Naive thymus-derived CD4-positive, alpha-beta T cell (primary cell): ENCODE data around the gene PARP14. TPM values are rescaled to one million over a fixed set of nuclear protein-coding genes. Genes with fewer than 3 reads are reported as not detected.

Experiments used
- ATAC-seq: fragments of 150-1000 bp; cut with Tn5 transposase; 2 replicates; pipeline ENCODE4 v1.10.0; 2021; ENCODE audit warnings: mild to moderate bottlenecking, moderate library complexity
- CTCF ChIA-PET: fragments of 350-600 bp; sonication (Branson Sonifier 250); formaldehyde crosslinking; loops from one replicate; lab custom pipeline; 2021; ENCODE audit warnings: antibody characterized with exemption; lab: Charles Lee
- POLR2A ChIA-PET: fragments of 350-600 bp; sonication (Branson Sonifier 250); formaldehyde crosslinking; loops from one replicate; lab custom pipeline; 2021; ENCODE audit warnings: antibody characterized with exemption, inconsistent platforms; lab: Charles Lee
- DNase-seq, 9 donors: peaks; one replicate each; pipeline versions ENCODE4 v3.0.0 to v3.0.0-alpha.2; 2020 to 2022; ENCODE audit warnings: mixed read lengths in 1 of 9
- H3K27ac ChIP-seq: one replicate; pipeline ENCODE4 v1.7.0; 2013; ENCODE audit warnings: mild to moderate bottlenecking, low read depth, low read length, moderate library complexity
- H3K27me3 ChIP-seq, 2 donors: one replicate each; pipeline ENCODE4 v1.7.0; 2013; ENCODE audit warnings: low read length in 2 of 2, mild to moderate bottlenecking in 2 of 2, moderate library complexity in 2 of 2; ENCODE audit not compliant: control insufficient read depth in 2 of 2, insufficient read depth in 2 of 2
- H3K36me3 ChIP-seq, 3 experiments: 1 replicate in 2 of 3; 2 replicates in 1 of 3; pipeline ENCODE4 v1.7.0; 2013; ENCODE audit warnings: low read length in 3 of 3, mild to moderate bottlenecking in 3 of 3, moderate library complexity in 1 of 3; ENCODE audit not compliant: insufficient read depth in 3 of 3, control insufficient read depth in 2 of 3
- H3K4me1 ChIP-seq, 2 donors: one replicate each; pipeline ENCODE4 v1.7.0; 2013; ENCODE audit warnings: low read length in 2 of 2, mild to moderate bottlenecking in 2 of 2, moderate library complexity in 1 of 2; ENCODE audit not compliant: control insufficient read depth in 2 of 2, insufficient read depth in 2 of 2
- H3K4me3 ChIP-seq: 2 replicates; pipeline ENCODE4 v1.7.0; 2013; ENCODE audit warnings: mild to moderate bottlenecking, low read length
- H3K9me3 ChIP-seq, 3 experiments: 1 replicate in 2 of 3; 2 replicates in 1 of 3; pipeline ENCODE4 v1.7.0; 2013; ENCODE audit warnings: low read length in 3 of 3; ENCODE audit not compliant: control insufficient read depth in 2 of 3
- H3K27ac Mint-ChIP-seq, 9 donors: one replicate each; pipeline ENCODE4 v1.8.0; 2020 to 2022; ENCODE audit warnings: mixed read lengths in 9 of 9, mild to moderate bottlenecking in 8 of 9, moderate library complexity in 5 of 9, inconsistent platforms in 2 of 9
- H3K27me3 Mint-ChIP-seq, 5 donors: one replicate each; pipeline ENCODE4 v1.8.0; 2021 to 2022; ENCODE audit warnings: mixed read lengths in 5 of 5, mild to moderate bottlenecking in 1 of 5
- H3K36me3 Mint-ChIP-seq, 5 donors: one replicate each; pipeline ENCODE4 v1.8.0; 2020 to 2022; ENCODE audit warnings: mixed read lengths in 5 of 5, mild to moderate bottlenecking in 3 of 5, inconsistent platforms in 1 of 5
- H3K4me1 Mint-ChIP-seq, 7 donors: one replicate each; pipeline ENCODE4 v1.8.0; 2020 to 2022; ENCODE audit warnings: mixed read lengths in 7 of 7, mild to moderate bottlenecking in 3 of 7, inconsistent platforms in 1 of 7
- H3K4me3 Mint-ChIP-seq, 10 donors: one replicate each; pipeline ENCODE4 v1.8.0; 2020 to 2022; ENCODE audit warnings: mild to moderate bottlenecking in 10 of 10, mixed read lengths in 10 of 10, moderate library complexity in 6 of 10, inconsistent platforms in 2 of 10
- H3K9me3 Mint-ChIP-seq, 11 donors: one replicate each; pipeline ENCODE4 v1.8.0; 2020 to 2022; ENCODE audit warnings: mixed read lengths in 11 of 11, mild to moderate bottlenecking in 4 of 11, inconsistent platforms in 1 of 11, moderate library complexity in 1 of 11
- intact Hi-C, 2 donors: fragments of 100-400 bp; cut with micrococcal nuclease; formaldehyde crosslinking; loops; one replicate each; pipeline ENCODE4 v1.15.1; 2023
- polyA plus RNA-seq, 2 donors: library from polyadenylated mRNA; unstranded; fragments of 300-500 nt; fragmentation: Illumina TruSeq; gene quantifications; one replicate each; pipeline ENCODE4 v1.2.3, GENCODE V29; 2021
- total RNA-seq, 6 experiments: library from RNA in 5 of 6; stranded (reverse) in 5 of 6; gene quantifications; 1 replicate in 5 of 6; 2 replicates in 1 of 6; pipeline ENCODE4 v1.2.3 and lab custom pipeline; 2021 to 2026

PARP14 gene
- total and polyA plus RNA-seq, 7 experiments from 2014 or later: 8.4 to 154 (median 47.9) TPM

GRCh38 chr3:122689587-122689986 is 8.9 kb downstream of the PARP14 start:
- DNase-seq (no peak), ATAC-seq (no peak)
- CTCF ChIA-PET: no interaction called here
- peak overlapping the region in 3 of 9 donors; percentile 33 to 58 (median 41) for H3K27ac Mint-ChIP-seq
- Histone ChIP-seq H3K36me3 (peaks cover 10 to 34% (median 21%) of the 10 kb centered on the region in 3 experiments), H3K9me3 (no peaks in the 10 kb centered on the region), H3K27ac (no peak overlapping the region), H3K27me3 (no peaks in the 10 kb centered on the region), H3K4me3 (no peak overlapping the region), H3K4me1 (peaks cover 0 to 7% of the 10 kb centered on the region in 2 donors)
- peaks cover 11 to 54% (median 41%) of the 10 kb centered on the region in 5 donors for H3K36me3 Mint-ChIP-seq
- intact Hi-C loops: loop anchor here in 1 of 2 donors (10.0 kb wide), 1 partner anchor 855 kb away; the partner anchor contains the start of genes EAF2 and IQCB1
- POLR2A ChIA-PET: no interaction called here
- H3K4me1 Mint-ChIP-seq: peaks cover 9 to 44% (median 14%) of the 10 kb centered on the region in 7 donors
- H3K9me3 Mint-ChIP-seq: no peaks in the 10 kb centered on the region
- no peaks in the 10 kb centered on the region for H3K27me3 Mint-ChIP-seq
- no peak overlapping the region for H3K4me3 Mint-ChIP-seq

- Mint-ChIP-seq H3K4me3 (no peak overlapping the region), H3K27me3 (no peaks in the 10 kb centered on the region), H3K36me3 (peaks cover 11 to 56% (median 43%) of the 10 kb centered on the region in 5 donors), H3K4me1 (peaks cover 11 to 45% (median 16%) of the 10 kb centered on the region in 7 donors), H3K9me3 (no peaks in the 10 kb centered on the region), H3K27ac (no peak overlapping the region)
- Histone ChIP-seq H3K4me3 (no peak overlapping the region), H3K9me3 (no peaks in the 10 kb centered on the region), H3K27ac (no peak overlapping the region), H3K36me3 (peaks cover 10 to 39% (median 21%) of the 10 kb centered on the region in 3 experiments), H3K4me1 (peaks cover 0 to 7% of the 10 kb centered on the region in 2 donors), H3K27me3 (no peaks in the 10 kb centered on the region)
- intact Hi-C loops: no loop called here
- CTCF ChIA-PET: no interaction called here
- ATAC-seq (no peak), DNase-seq (no peak)
- POLR2A ChIA-PET: no interaction called here
Observed at GRCh38 chr3:122690096-122690495, 9.5 kb downstream of the PARP14 start.

- Histone ChIP-seq H3K36me3 (peaks cover 15 to 42% (median 24%) of the 10 kb centered on the region in 3 experiments), H3K27me3 (no peaks in the 10 kb centered on the region), H3K27ac (no peak overlapping the region), H3K4me3 (no peak overlapping the region), H3K9me3 (no peaks in the 10 kb centered on the region), H3K4me1 (peaks cover 0 to 7% of the 10 kb centered on the region in 2 donors)
- intact Hi-C loops: no loop called here
- DNase-seq: no peak
- no peaks in the 10 kb centered on the region for H3K27me3 Mint-ChIP-seq
- H3K36me3 Mint-ChIP-seq: peaks cover 11 to 57% (median 45%) of the 10 kb centered on the region in 5 donors
- no peak overlapping the region for H3K4me3 Mint-ChIP-seq
- POLR2A ChIA-PET: no interaction called here
- no peak for ATAC-seq
- H3K9me3 Mint-ChIP-seq: no peaks in the 10 kb centered on the region
- CTCF ChIA-PET: no interaction called here
- H3K4me1 Mint-ChIP-seq: peaks cover 9 to 46% (median 18%) of the 10 kb centered on the region in 7 donors
- peak overlapping the region in 1 of 9 donors; percentile 38 for H3K27ac Mint-ChIP-seq
Observed at GRCh38 chr3:122691195-122691594, 10.6 kb downstream of the PARP14 start.

- Mint-ChIP-seq H3K36me3 (peaks cover 5 to 56% (median 46%) of the 10 kb centered on the region in 5 donors), H3K4me1 (peaks cover 0 to 39% (median 7%) of the 10 kb centered on the region in 7 donors), H3K4me3 (no peak overlapping the region), H3K27ac (no peak overlapping the region), H3K27me3 (no peaks in the 10 kb centered on the region), H3K9me3 (no peaks in the 10 kb centered on the region)
- H3K4me3 ChIP-seq: no peak overlapping the region
- peaks cover 15 to 55% (median 25%) of the 10 kb centered on the region in 3 experiments for H3K36me3 ChIP-seq
- intact Hi-C loops: no loop called here
- no peak for DNase-seq
- H3K27me3 ChIP-seq: no peaks in the 10 kb centered on the region
- ChIA-PET CTCF (no interaction called here), POLR2A (no interaction called here)
- H3K27ac ChIP-seq: no peak overlapping the region
- ATAC-seq: no peak
- H3K4me1 ChIP-seq: no peaks in the 10 kb centered on the region
- no peaks in the 10 kb centered on the region for H3K9me3 ChIP-seq
Observed at GRCh38 chr3:122692674-122693073, 12.0 kb downstream of the PARP14 start.

GRCh38 chr3:122694966-122695365 is 14.3 kb downstream of the PARP14 start:
- Histone ChIP-seq H3K27me3 (no peaks in the 10 kb centered on the region), H3K4me1 (no peaks in the 10 kb centered on the region), H3K9me3 (no peaks in the 10 kb centered on the region), H3K36me3 (peaks cover 11 to 75% (median 26%) of the 10 kb centered on the region in 3 experiments), H3K27ac (no peak overlapping the region), H3K4me3 (no peak overlapping the region)
- POLR2A ChIA-PET: interaction anchor here (0.6 to 1.2 kb wide), 2 partner anchors 158 to 601 kb away, joined by 3 to 4 read pairs; no protein-coding TSS in a partner anchor
- Mint-ChIP-seq H3K4me1 (peaks cover 0 to 43% (median 7%) of the 10 kb centered on the region in 7 donors), H3K9me3 (no peaks in the 10 kb centered on the region), H3K36me3 (peaks cover 11 to 68% (median 53%) of the 10 kb centered on the region in 5 donors), H3K27ac (peak overlapping the region in 3 of 9 donors; percentile 6 to 83 (median 31)), H3K4me3 (no peak overlapping the region), H3K27me3 (no peaks in the 10 kb centered on the region)
- CTCF ChIA-PET: interaction anchor here (0.7 to 1.3 kb wide), 2 partner anchors 15 to 329 kb away, joined by 3 to 4 read pairs; no protein-coding TSS in a partner anchor
- ATAC-seq (no peak), DNase-seq (no peak)
- intact Hi-C loops: no loop called here

- no peaks in the 10 kb centered on the region for H3K9me3 ChIP-seq
- ATAC-seq (no peak), DNase-seq (no peak)
- intact Hi-C loops: no loop called here
- no peak overlapping the region for H3K4me3 ChIP-seq
- H3K36me3 Mint-ChIP-seq: peaks cover 10 to 70% (median 61%) of the 10 kb centered on the region in 5 donors
- no peak overlapping the region for H3K4me3 Mint-ChIP-seq
- no peaks in the 10 kb centered on the region for H3K4me1 ChIP-seq
- ChIA-PET CTCF (interaction anchor here (1.1 to 1.3 kb wide), 2 partner anchors 16 to 303 kb away, joined by 4 to 5 read pairs; no protein-coding TSS in a partner anchor), POLR2A (interaction anchor here (0.7 to 1.2 kb wide), 2 partner anchors 12 to 159 kb away, joined by 3 to 4 read pairs; no protein-coding TSS in a partner anchor)
- H3K27me3 Mint-ChIP-seq: no peaks in the 10 kb centered on the region
- H3K27me3 ChIP-seq: no peaks in the 10 kb centered on the region
- no peaks in the 10 kb centered on the region for H3K9me3 Mint-ChIP-seq
- H3K36me3 ChIP-seq: peaks cover 9 to 85% (median 28%) of the 10 kb centered on the region in 3 experiments
- no peak overlapping the region for H3K27ac ChIP-seq
- H3K4me1 Mint-ChIP-seq: peaks cover 0 to 48% (median 7%) of the 10 kb centered on the region in 7 donors
- peak overlapping the region in 1 of 9 donors; percentile 56 for H3K27ac Mint-ChIP-seq
Observed at GRCh38 chr3:122695927-122696561, 15.4 kb downstream of the PARP14 start.
